Body of pancreas (tissue), 4 donors: Measurements from ENCODE around the gene IL4R.

Experiments
- CTCF ChIP-seq, 7 experiments: fragments of 450-650 bp in 4 of 7; fragments of 200-600 bp in 3 of 7; sonication (generic) in 3 of 7; IDR thresholded peaks; one replicate each; pipeline ENCODE4 v1.5.1; 2016 to 2019; ENCODE audit warnings: antibody characterized with exemption in 7 of 7
- POLR2A ChIP-seq, 3 donors: fragments of 450-650 bp; IDR thresholded peaks; one replicate each; pipeline ENCODE4 v1.6.1; 2016; ENCODE audit warnings: antibody characterized with exemption in 3 of 3, mild to moderate bottlenecking in 2 of 3

- TF ChIP-seq POLR2A (IDR thresholded peaks at IDR 0.05): no peak
- TF ChIP-seq CTCF (IDR thresholded peaks at IDR 0.05): no peak
These were observed 23.2 kb downstream of the IL4R start for GRCh38 chr16:27337024-27337423.
